H1 (cell line): ENCODE data around the gene PLEKHH3. TPM values are rescaled to one million over a fixed set of nuclear protein-coding genes. Genes with fewer than 3 reads are reported as not detected.

Source experiments
- ATF3 ChIP-seq: IDR thresholded peaks from 2 replicates; pipeline ENCODE4 v1.6.1; 2011; ENCODE audit warnings: low read depth, mild to moderate bottlenecking, low read length; ENCODE audit not compliant: insufficient read depth
- CHD7 ChIP-seq: fragments of 300-600 bp; sonication (generic); IDR thresholded peaks from 2 replicates; pipeline ENCODE4 v1.7.1; 2012; ENCODE audit warnings: low read length, moderate library complexity, mild to moderate bottlenecking, inconsistent platforms; ENCODE audit not compliant: insufficient replicate concordance
- CTCF ChIP-seq, 3 experiments: IDR thresholded peaks; 1 replicate in 2 of 3; 2 replicates in 1 of 3; pipeline versions ENCODE4 v1.5.1 to v1.6.1; 2011; ENCODE audit warnings: low read length in 3 of 3, mild to moderate bottlenecking in 3 of 3, inconsistent platforms in 2 of 3, low read depth in 1 of 3, moderate library complexity in 1 of 3; ENCODE audit not compliant: insufficient read depth in 1 of 3; ENCODE audit errors: control extremely low read depth in 1 of 3
- HDAC2 ChIP-seq, 2 experiments: fragments of 300-600 bp in 1 of 2; sonication (generic) in 1 of 2; IDR thresholded peaks; 2 replicates each; pipeline ENCODE4 v1.6.1; 2011 to 2012; ENCODE audit warnings: low read depth in 2 of 2, low read length in 2 of 2, mild to moderate bottlenecking in 2 of 2, moderate library complexity in 2 of 2, borderline replicate concordance in 1 of 2, inconsistent platforms in 1 of 2
- NANOG ChIP-seq: IDR thresholded peaks from 2 replicates; pipeline ENCODE4 v1.6.1; 2011; ENCODE audit warnings: low read length, low read depth, mild to moderate bottlenecking, inconsistent platforms; ENCODE audit not compliant: insufficient read depth, poor library complexity, severe bottlenecking
- SAP30 ChIP-seq: fragments of 300-600 bp; sonication (generic); IDR thresholded peaks from 2 replicates; pipeline ENCODE4 v1.7.1; 2012; ENCODE audit warnings: low read length, moderate library complexity, mild to moderate bottlenecking, inconsistent platforms; ENCODE audit not compliant: insufficient read depth, insufficient replicate concordance
- TEAD4 ChIP-seq: IDR thresholded peaks from 2 replicates; pipeline ENCODE4 v1.6.1; 2012; ENCODE audit warnings: low read depth, low read length, inconsistent platforms, mixed read lengths
- polyA plus RNA-seq, 7 experiments: library from polyadenylated mRNA; depleted of rRNA in 3 of 7; stranded (reverse) in 5 of 7; unstranded in 2 of 7; fragments of >200 nt in 5 of 7; fragments of 200-250 nt in 2 of 7; gene quantifications; 1 replicate in 5 of 7; 2 replicates in 1 of 7; 4 replicates in 1 of 7; pipeline versions ENCODE4 v1.2.1 to v1.2.3, GENCODE V29; 2011 to 2013; ENCODE audit warnings: missing spikeins in 2 of 7, mixed read lengths in 2 of 7
- total RNA-seq: library from RNA; stranded (reverse); fragmentation: NEBNext Ultra II Directional; extraction: Animal tissue kit (Norgen Biotek cat#: 25700); gene quantifications from 2 replicates; pipeline ENCODE4 v1.2.1, GENCODE V29; 2021

The PLEKHH3 gene
- total and polyA plus RNA-seq, 2 of the 8 experiments (the other 6 are each of a cell fraction or from before 2014, with no cell fraction given) = 11.1 to 13.5 TPM

- TF ChIP-seq CHD7 = no peak
- TF ChIP-seq SAP30 = no peak
- 0 out of 4 replicates have a peak, but pooled peaks of 1 of the 2 experiments have one; percentile 22 for TF ChIP-seq HDAC2 (IDR thresholded peaks at IDR 0.05; ENCODE audit: borderline replicate concordance in 1 of 2, low read depth in 2 of 2, low read length in 2 of 2)
- no peak for TF ChIP-seq NANOG
- no peak for TF ChIP-seq CTCF (IDR thresholded peaks at IDR 0.05; ENCODE audit: control extremely low read depth in 1 of 3, insufficient read depth in 1 of 3, low read depth in 1 of 3, low read length in 3 of 3)
- TF ChIP-seq ATF3 = no peak
- peak; percentile 65 for TF ChIP-seq TEAD4
Observed at GRCh38 chr17:42675965-42676423, 800 bp downstream of the PLEKHH3 start (continued).
